Ascending aorta (tissue), 2 donors: ENCODE results near the gene PODNL1. TPM values are rescaled to one million over a fixed set of nuclear protein-coding genes. Genes with fewer than 3 reads are reported as not detected.

Source experiments
- DNase-seq, 2 donors: peaks; one replicate each; pipeline ENCODE4 v3.0.0-alpha.2; 2019; ENCODE audit warnings: low spot score in 2 of 2
- H3K27ac ChIP-seq, 2 donors: fragments of 200-600 bp; sonication (generic); one replicate each; pipeline ENCODE4 v1.5.1; 2016 to 2017; ENCODE audit warnings: mild to moderate bottlenecking in 1 of 2
- H3K27me3 ChIP-seq: fragments of 200-600 bp; sonication (generic); one replicate; pipeline ENCODE4 v1.5.1; 2017
- H3K36me3 ChIP-seq, 2 donors: fragments of 200-600 bp; sonication (generic); one replicate each; pipeline ENCODE4 v1.5.1; 2016
- H3K4me1 ChIP-seq, 2 donors: fragments of 200-600 bp; sonication (generic); one replicate each; pipeline ENCODE4 v1.5.1; 2016 to 2017; ENCODE audit warnings: mild to moderate bottlenecking in 1 of 2
- H3K4me3 ChIP-seq, 2 donors: fragments of 200-600 bp; sonication (generic); one replicate each; pipeline ENCODE4 v1.5.1; 2016 to 2017; ENCODE audit warnings: mild to moderate bottlenecking in 1 of 2
- H3K9me3 ChIP-seq, 2 donors: fragments of 200-600 bp; sonication (generic); one replicate each; pipeline ENCODE4 v1.5.1; 2016
- CTCF ChIP-seq, 3 experiments: fragments of 200-600 bp in 2 of 3; fragments of 450-650 bp in 1 of 3; sonication (generic) in 2 of 3; IDR thresholded peaks; one replicate each; pipeline ENCODE4 v1.5.1; 2016 to 2019; ENCODE audit warnings: antibody characterized with exemption in 3 of 3, mild to moderate bottlenecking in 1 of 3, moderate library complexity in 1 of 3
- intact Hi-C: fragments of 100-400 bp; cut with DNase I; formaldehyde crosslinking; loops from one replicate; pipeline ENCODE4 v1.15.1; 2023
- total RNA-seq: library from RNA; depleted of rRNA; stranded (reverse); fragments of >200 nt; gene quantifications from one replicate; pipeline ENCODE4 v1.1.0, GENCODE V29; 2016

The PODNL1 gene
- total RNA-seq, 1 donor from 2014 or later, result 12.9 TPM

- no peaks in the 10 kb centered on the region for H3K27me3 ChIP-seq
- TF ChIP-seq CTCF (IDR thresholded peaks at IDR 0.05), result no peak
- peaks cover 0 to 4% of the 10 kb centered on the region in 2 donors for H3K4me1 ChIP-seq
- no peaks in the 10 kb centered on the region for H3K9me3 ChIP-seq
- H3K4me3 ChIP-seq, result no peak overlapping the region
- intact Hi-C loops, result no loop called here
- H3K27ac ChIP-seq, result no peak overlapping the region
- no peak for DNase-seq
- peaks cover 5 to 14% of the 10 kb centered on the region in 2 donors for H3K36me3 ChIP-seq
Observed at GRCh38 chr19:13932911-13933393, 5.3 kb downstream of the PODNL1 start.

GRCh38 chr19:13932149-13932637 is 6.0 kb downstream of the PODNL1 start:
- Histone ChIP-seq H3K4me3 (no peak overlapping the region), H3K36me3 (peaks cover 13 to 21% of the 10 kb centered on the region in 2 donors), H3K27me3 (no peaks in the 10 kb centered on the region), H3K27ac (no peak overlapping the region), H3K9me3 (no peaks in the 10 kb centered on the region), H3K4me1 (no peaks in the 10 kb centered on the region)
- intact Hi-C loops, result no loop called here
- DNase-seq, result no peak
- TF ChIP-seq CTCF (IDR thresholded peaks at IDR 0.05), result no peak

GRCh38 chr19:13931391-13932148 is 6.6 kb downstream of the PODNL1 start:
- Histone ChIP-seq H3K9me3 (no peaks in the 10 kb centered on the region), H3K27me3 (no peaks in the 10 kb centered on the region), H3K36me3 (peaks cover 18 to 27% of the 10 kb centered on the region in 2 donors), H3K27ac (no peak overlapping the region), H3K4me3 (no peak overlapping the region), H3K4me1 (no peaks in the 10 kb centered on the region)
- no peak for TF ChIP-seq CTCF (IDR thresholded peaks at IDR 0.05)
- no peak for DNase-seq
- intact Hi-C loops, result no loop called here

- no peak for TF ChIP-seq CTCF (IDR thresholded peaks at IDR 0.05)
- no peak overlapping the region for H3K4me3 ChIP-seq
- intact Hi-C loops, result no loop called here
- no peaks in the 10 kb centered on the region for H3K4me1 ChIP-seq
- peaks cover 25 to 35% of the 10 kb centered on the region in 2 donors for H3K36me3 ChIP-seq
- H3K9me3 ChIP-seq, result no peaks in the 10 kb centered on the region
- H3K27ac ChIP-seq, result no peak overlapping the region
- no peak for DNase-seq
- H3K27me3 ChIP-seq, result no peaks in the 10 kb centered on the region
Observed at GRCh38 chr19:13930402-13930801, 7.8 kb downstream of the PODNL1 start.

- no peaks in the 10 kb centered on the region for H3K27me3 ChIP-seq
- DNase-seq, result no peak
- H3K36me3 ChIP-seq, result peaks cover 28 to 40% of the 10 kb centered on the region in 2 donors
- H3K9me3 ChIP-seq, result no peaks in the 10 kb centered on the region
- H3K27ac ChIP-seq, result no peak overlapping the region
- no peaks in the 10 kb centered on the region for H3K4me1 ChIP-seq
- intact Hi-C loops, result no loop called here
- no peak for TF ChIP-seq CTCF (IDR thresholded peaks at IDR 0.05)
- H3K4me3 ChIP-seq, result no peak overlapping the region
Observed at GRCh38 chr19:13929956-13930355, 8.3 kb downstream of the PODNL1 start.
